Amniotic epithelial cell (primary cell): Measurements from ENCODE around the gene ZC3H13.

Source experiments
- DNase-seq: peaks from one replicate; pipeline ENCODE4 v3.0.0-alpha.2; 2010; ENCODE audit warnings: low read depth

ZC3H13 gene

GRCh38 chr13:46052319-46053161 is at the start of gene ZC3H13:
ZC3H13 (minus strand) TSS chr13:46052746; CDS start chr13:46045507, 7,239 bp downstream.
- DNase-seq: peak; percentile 96

GRCh38 chr13:46102255-46102605 is 49.7 kb upstream of the ZC3H13 start:
- DNase-seq: no peak

- no peak for DNase-seq
These were observed 49.1 kb upstream of the ZC3H13 start for GRCh38 chr13:46101484-46102254.

- DNase-seq: no peak
These were observed 48.5 kb upstream of the ZC3H13 start for GRCh38 chr13:46101002-46101401.

GRCh38 chr13:46100191-46100815 is 47.8 kb upstream of the ZC3H13 start:
- DNase-seq: no peak

GRCh38 chr13:46097663-46098062 is 45.1 kb upstream of the ZC3H13 start:
- no peak for DNase-seq

- no peak for DNase-seq
These were observed 44.5 kb upstream of the ZC3H13 start for GRCh38 chr13:46097015-46097414.

- no peak for DNase-seq
These were observed 41.9 kb upstream of the ZC3H13 start for GRCh38 chr13:46094478-46094877.

GRCh38 chr13:46088821-46089562 is 36.4 kb upstream of the ZC3H13 start:
- DNase-seq: peak; percentile 2

- DNase-seq: no peak
These were observed 34.9 kb upstream of the ZC3H13 start for GRCh38 chr13:46087481-46087880.

- DNase-seq: no peak
These were observed 34.4 kb upstream of the ZC3H13 start for GRCh38 chr13:46086985-46087384.

- DNase-seq: no peak
These were observed 33.9 kb upstream of the ZC3H13 start for GRCh38 chr13:46086421-46086922.

- no peak for DNase-seq
These were observed 33.2 kb upstream of the ZC3H13 start for GRCh38 chr13:46085737-46086136.

GRCh38 chr13:46082324-46082723 is 29.8 kb upstream of the ZC3H13 start:
- no peak for DNase-seq

GRCh38 chr13:46079770-46080169 is 27.2 kb upstream of the ZC3H13 start:
- no peak for DNase-seq

- no peak for DNase-seq
These were observed 24.7 kb upstream of the ZC3H13 start for GRCh38 chr13:46077265-46077664.

GRCh38 chr13:46076827-46077226 is 24.3 kb upstream of the ZC3H13 start:
- no peak for DNase-seq

GRCh38 chr13:46075811-46076210 is 23.3 kb upstream of the ZC3H13 start:
- DNase-seq: no peak

GRCh38 chr13:46071590-46072249 is 19.2 kb upstream of the ZC3H13 start:
- DNase-seq: no peak

- no peak for DNase-seq
These were observed 10.7 kb upstream of the ZC3H13 start for GRCh38 chr13:46063292-46063691.

- DNase-seq: peak; percentile 88
These were observed 9.6 kb upstream of the ZC3H13 start for GRCh38 chr13:46062185-46062584.
